Hepatocyte (in vitro differentiated cells): ENCODE data around the gene SWAP70. TPM values are rescaled to one million over a fixed set of nuclear protein-coding genes. Genes with fewer than 3 reads are reported as not detected.

Source experiments
- DNase-seq: peaks from one replicate; pipeline ENCODE4 v3.0.0-alpha.2; 2016; ENCODE audit warnings: low spot score
- H2AFZ ChIP-seq: fragments of 200-600 bp; sonication (generic); 2 replicates; pipeline ENCODE4 v1.6.0; 2016; ENCODE audit warnings: antibody characterized with exemption, mild to moderate bottlenecking
- H3K27ac ChIP-seq: fragments of 200-600 bp; sonication (generic); 2 replicates; pipeline ENCODE4 v1.5.1; 2016; ENCODE audit warnings: mild to moderate bottlenecking
- H3K27me3 ChIP-seq: fragments of 200-600 bp; sonication (generic); 2 replicates; pipeline ENCODE4 v1.6.1; 2016
- H3K36me3 ChIP-seq: fragments of 200-600 bp; sonication (generic); replicated peaks from 2 replicates; pipeline ENCODE4 v1.5.1; 2016; ENCODE audit warnings: low read depth; ENCODE audit not compliant: insufficient read depth
- H3K4me1 ChIP-seq: fragments of 200-600 bp; sonication (generic); 2 replicates; pipeline ENCODE4 v1.5.1; 2016; ENCODE audit warnings: mild to moderate bottlenecking, moderate library complexity; ENCODE audit not compliant: insufficient read depth
- H3K4me2 ChIP-seq: fragments of 200-600 bp; sonication (generic); 2 replicates; pipeline ENCODE4 v1.6.0; 2016
- H3K4me3 ChIP-seq: fragments of 200-600 bp; sonication (generic); 2 replicates; pipeline ENCODE4 v1.5.1; 2016; ENCODE audit warnings: mild to moderate bottlenecking
- H3K79me2 ChIP-seq: fragments of 200-600 bp; sonication (generic); 2 replicates; pipeline ENCODE4 v1.6.0; 2017; ENCODE audit warnings: mild to moderate bottlenecking
- H3K9me2 ChIP-seq: fragments of 200-600 bp; sonication (generic); replicated peaks from 2 replicates; pipeline ENCODE4 v1.6.0; 2017; ENCODE audit warnings: mild to moderate bottlenecking; ENCODE audit not compliant: insufficient read depth
- H3K9me3 ChIP-seq: fragments of 200-600 bp; sonication (generic); 2 replicates; pipeline ENCODE4 v1.5.1; 2016; ENCODE audit warnings: low read depth, mild to moderate bottlenecking
- H4K20me1 ChIP-seq: fragments of 200-600 bp; sonication (generic); 2 replicates; pipeline ENCODE4 v1.6.0; 2016; ENCODE audit warnings: mild to moderate bottlenecking; ENCODE audit not compliant: insufficient read depth, poor library complexity, severe bottlenecking
- EZH2 ChIP-seq: fragments of 200-600 bp; sonication (generic); IDR thresholded peaks from 2 replicates; pipeline ENCODE4 v1.6.1; 2016; ENCODE audit warnings: antibody characterized with exemption, mild to moderate bottlenecking, borderline replicate concordance
- EZH2phosphoT487 ChIP-seq: fragments of 200-600 bp; sonication (generic); IDR thresholded peaks from one replicate; pipeline ENCODE4 v1.6.1; 2018; ENCODE audit warnings: antibody characterized with exemption, mild to moderate bottlenecking, low read depth, moderate library complexity; ENCODE audit not compliant: unreplicated experiment, severe bottlenecking
- WGBS: methylation state at CpG from one replicate; pipeline ENCODE4 v1.1.6; 2016; ENCODE audit warnings: low lambda C conversion rate; ENCODE audit errors: missing lambda C conversion rate; 5-methylcytosine and 5-hydroxymethylcytosine counted together
- polyA plus RNA-seq: library from polyadenylated mRNA; unstranded; fragments of >200 nt; fragmentation: Nextera tagmentation; extraction: Ambion mirVana; gene quantifications from 2 replicates; pipeline ENCODE4 v1.2.1, GENCODE V29; 2016
- total RNA-seq: library from RNA; depleted of rRNA; stranded (reverse); fragments of >200 nt; gene quantifications from 2 replicates; pipeline ENCODE4 v1.2.3, GENCODE V29; 2014
- TF ChIP-seq, protein P1 (sequence below): fragments of 200-600 bp; sonication (generic); IDR thresholded peaks from 2 replicates; pipeline ENCODE4 v1.5.1; 2016; ENCODE audit warnings: antibody characterized with exemption, mild to moderate bottlenecking; ENCODE audit not compliant: poor library complexity

SWAP70 gene
- total and polyA plus RNA-seq, 2 experiments from 2014 or later, result 15.6 to 17.3 TPM

DNA sequence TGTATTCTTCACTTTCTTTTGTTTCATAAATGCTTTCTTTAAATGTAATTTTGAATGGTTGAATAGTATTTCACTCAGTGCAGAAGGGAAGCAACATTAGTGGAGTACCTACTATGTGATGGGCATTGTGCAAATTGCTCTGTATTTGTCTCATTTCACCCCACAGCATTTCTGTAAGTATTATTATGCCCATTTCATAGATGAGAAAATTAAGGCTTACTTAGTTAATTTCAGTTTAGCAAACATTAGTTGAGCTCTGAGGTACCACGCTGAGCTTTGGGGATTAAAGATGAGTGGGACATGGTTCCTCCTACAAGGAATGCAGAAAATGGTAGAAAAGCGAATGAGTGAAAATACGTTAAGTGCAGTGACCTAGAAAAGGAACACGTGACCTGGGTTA, 58.1 kb downstream of the SWAP70 start:
- H3K9me3 ChIP-seq, result no peaks in the 10 kb centered on the region
- no peak overlapping the region for H3K4me3 ChIP-seq
- no peak overlapping the region for H2AFZ ChIP-seq
- H4K20me1 ChIP-seq, result no peaks in the 10 kb centered on the region
- 96% methylated on average over 4 of the region's 4 CpGs for WGBS
- H3K36me3 ChIP-seq, result no peaks in the 10 kb centered on the region
- TF ChIP-seq EZH2 (no peak), EZH2phosphoT487 (no peak)
- TF ChIP-seq, protein P1, sequence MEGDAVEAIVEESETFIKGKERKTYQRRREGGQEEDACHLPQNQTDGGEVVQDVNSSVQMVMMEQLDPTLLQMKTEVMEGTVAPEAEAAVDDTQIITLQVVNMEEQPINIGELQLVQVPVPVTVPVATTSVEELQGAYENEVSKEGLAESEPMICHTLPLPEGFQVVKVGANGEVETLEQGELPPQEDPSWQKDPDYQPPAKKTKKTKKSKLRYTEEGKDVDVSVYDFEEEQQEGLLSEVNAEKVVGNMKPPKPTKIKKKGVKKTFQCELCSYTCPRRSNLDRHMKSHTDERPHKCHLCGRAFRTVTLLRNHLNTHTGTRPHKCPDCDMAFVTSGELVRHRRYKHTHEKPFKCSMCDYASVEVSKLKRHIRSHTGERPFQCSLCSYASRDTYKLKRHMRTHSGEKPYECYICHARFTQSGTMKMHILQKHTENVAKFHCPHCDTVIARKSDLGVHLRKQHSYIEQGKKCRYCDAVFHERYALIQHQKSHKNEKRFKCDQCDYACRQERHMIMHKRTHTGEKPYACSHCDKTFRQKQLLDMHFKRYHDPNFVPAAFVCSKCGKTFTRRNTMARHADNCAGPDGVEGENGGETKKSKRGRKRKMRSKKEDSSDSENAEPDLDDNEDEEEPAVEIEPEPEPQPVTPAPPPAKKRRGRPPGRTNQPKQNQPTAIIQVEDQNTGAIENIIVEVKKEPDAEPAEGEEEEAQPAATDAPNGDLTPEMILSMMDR, result no peak
- no peaks in the 10 kb centered on the region for H3K79me2 ChIP-seq
- no peaks in the 10 kb centered on the region for H3K27me3 ChIP-seq
- DNase-seq, result no peak
- no peak overlapping the region for H3K27ac ChIP-seq
- H3K9me2 ChIP-seq, result no peaks in the 10 kb centered on the region
- no peak overlapping the region for H3K4me2 ChIP-seq
- H3K4me1 ChIP-seq, result peaks cover 5% of the 10 kb centered on the region

DNA sequence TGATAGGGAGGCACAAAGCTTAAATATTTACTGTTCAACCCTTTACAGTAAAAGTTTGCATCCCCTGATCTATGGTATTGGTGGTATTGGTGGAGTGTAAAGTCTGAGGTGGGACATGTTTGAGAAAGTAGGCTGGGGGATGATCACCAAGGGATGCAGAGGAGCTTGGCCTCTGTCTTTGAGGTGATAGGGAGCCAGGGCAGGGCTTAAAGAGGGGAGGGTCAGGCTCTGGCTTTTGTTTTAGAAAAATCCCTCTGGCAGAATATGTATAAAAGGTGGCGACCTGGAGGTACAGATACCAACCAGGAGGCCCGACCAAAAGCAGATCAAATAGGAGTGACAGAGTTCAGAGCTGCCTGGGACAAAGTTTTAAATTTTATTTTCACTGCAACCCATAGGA, 59.0 kb downstream of the SWAP70 start:
- WGBS, result 61% methylated on average over 2 of the region's 2 CpGs
- no peak for DNase-seq

DNA sequence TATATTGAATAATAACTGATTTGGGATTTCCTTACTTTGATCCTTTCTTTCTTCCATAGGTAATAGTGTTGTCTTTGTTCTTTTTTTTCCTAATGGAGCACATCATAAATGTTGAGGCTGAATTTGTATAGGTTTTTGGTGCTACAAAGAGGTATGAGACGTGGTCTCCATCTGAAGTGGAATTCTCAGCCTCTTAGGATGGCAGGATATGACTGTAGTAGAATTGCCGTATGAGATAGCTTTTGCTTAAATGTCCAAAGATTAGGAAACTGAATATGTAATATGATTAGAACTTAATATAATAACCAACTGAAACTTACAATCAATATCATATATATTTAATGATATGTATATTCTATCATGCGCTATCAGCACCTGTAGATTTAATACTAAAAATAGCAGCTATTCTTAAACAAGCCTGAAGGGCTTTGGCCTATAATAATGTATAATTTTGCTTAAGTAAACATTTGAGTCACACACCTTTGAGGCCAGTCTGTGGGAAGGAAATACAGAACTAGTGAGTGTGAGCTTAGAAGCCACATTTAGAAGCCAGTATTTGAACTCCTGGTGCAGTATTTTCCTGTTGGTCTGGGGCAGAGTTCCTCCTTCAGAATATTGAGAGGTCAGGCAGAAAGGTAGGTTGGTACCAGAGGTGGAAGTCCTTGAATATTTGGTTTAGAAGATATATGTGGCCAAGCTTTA, 62.6 kb downstream of the SWAP70 start:
- H3K9me3 ChIP-seq, result no peaks in the 10 kb centered on the region
- H3K36me3 ChIP-seq, result no peaks in the 10 kb centered on the region
- H3K4me1 ChIP-seq, result no peaks in the 10 kb centered on the region
- no peak overlapping the region for H3K4me3 ChIP-seq
- no peak overlapping the region for H3K4me2 ChIP-seq
- no peaks in the 10 kb centered on the region for H3K9me2 ChIP-seq
- no peaks in the 10 kb centered on the region for H4K20me1 ChIP-seq
- peak overlapping the region; percentile 14 for H3K27ac ChIP-seq
- DNase-seq, result peak; percentile 21
- no peaks in the 10 kb centered on the region for H3K27me3 ChIP-seq
- no peak overlapping the region for H2AFZ ChIP-seq
- TF ChIP-seq EZH2phosphoT487 (no peak), EZH2 (no peak)
- TF ChIP-seq, protein P1, result no peak
- 88% methylated on average over 3 of the region's 3 CpGs for WGBS
- peaks cover 2% of the 10 kb centered on the region for H3K79me2 ChIP-seq

More for the DNA sequence above, 59.0 kb downstream of the SWAP70 start:
- Histone ChIP-seq H4K20me1 (no peaks in the 10 kb centered on the region), H2AFZ (no peak overlapping the region), H3K9me3 (no peaks in the 10 kb centered on the region), H3K4me3 (no peak overlapping the region), H3K27ac (no peak overlapping the region), H3K9me2 (no peaks in the 10 kb centered on the region), H3K27me3 (no peaks in the 10 kb centered on the region), H3K4me1 (peaks cover 3% of the 10 kb centered on the region), H3K36me3 (no peaks in the 10 kb centered on the region), H3K79me2 (no peaks in the 10 kb centered on the region), H3K4me2 (no peak overlapping the region)
- TF ChIP-seq EZH2phosphoT487 (no peak), EZH2 (no peak)
- TF ChIP-seq, protein P1, result no peak
